HepG2 (cell line): ENCODE results near the gene DCAF7. TPM values are rescaled to one million over a fixed set of nuclear protein-coding genes. Genes with fewer than 3 reads are reported as not detected.

Experiments
- CREM ChIP-seq, 2 experiments: sonication (generic) in 1 of 2; formaldehyde crosslinking in 1 of 2; IDR thresholded peaks; 2 replicates each; pipeline versions ENCODE4 v1.4.0 to v1.6.1; 2016 to 2020; ENCODE audit warnings: antibody characterized with exemption in 1 of 2, mild to moderate bottlenecking in 1 of 2, missing genetic modification reagents in 1 of 2
- ELF4 ChIP-seq: sonication (generic); formaldehyde crosslinking; IDR thresholded peaks from 2 replicates; pipeline ENCODE4 v1.5.0; 2020; ENCODE audit warnings: missing genetic modification reagents, mild to moderate bottlenecking, moderate library complexity, borderline replicate concordance
- JUN ChIP-seq: sonication (generic); formaldehyde crosslinking; IDR thresholded peaks from 2 replicates; pipeline ENCODE4 v1.4.0; 2020; ENCODE audit warnings: mild to moderate bottlenecking, missing genetic modification reagents
- KAT7 ChIP-seq: IDR thresholded peaks from 2 replicates; pipeline ENCODE4 v1.6.1; 2018; ENCODE audit warnings: borderline replicate concordance, missing compliant biosample characterization
- MIER3 ChIP-seq: IDR thresholded peaks from 2 replicates; pipeline ENCODE4 v1.6.1; 2016; ENCODE audit warnings: missing compliant biosample characterization, borderline replicate concordance
- PHF21A ChIP-seq: sonication (generic); formaldehyde crosslinking; IDR thresholded peaks from 2 replicates; pipeline ENCODE4 v1.5.0; 2020; ENCODE audit warnings: mild to moderate bottlenecking, missing genetic modification reagents
- RFX1 ChIP-seq: fragments of 450-650 bp; IDR thresholded peaks from 2 replicates; pipeline ENCODE4 v1.6.1; 2017
- SAP130 ChIP-seq: IDR thresholded peaks from 2 replicates; pipeline ENCODE4 v1.6.1; 2016; ENCODE audit warnings: low read depth
- SIN3A ChIP-seq: IDR thresholded peaks from 2 replicates; pipeline ENCODE4 v1.6.1; 2011; ENCODE audit warnings: low read depth, mild to moderate bottlenecking, control low read depth, low read length, borderline replicate concordance
- SNRNP70 ChIP-seq: fragments of 200-400 bp; formaldehyde crosslinking; IDR thresholded peaks from 2 replicates; pipeline ENCODE4 v1.6.1; 2017; ENCODE audit warnings: mild to moderate bottlenecking, low read depth, low read length, moderate library complexity
- ZIK1 ChIP-seq: sonication (generic); formaldehyde crosslinking; IDR thresholded peaks from 2 replicates; pipeline ENCODE4 v1.5.0; 2020; ENCODE audit warnings: mild to moderate bottlenecking, low read depth, missing genetic modification reagents, borderline replicate concordance
- polyA plus RNA-seq, 8 experiments: library from polyadenylated mRNA; depleted of rRNA in 3 of 8; stranded (reverse) in 7 of 8; unstranded in 1 of 8; fragments of >200 nt; fragmentation: Illumina TruSeq in 4 of 8; extraction: Trizol in 4 of 8; gene quantifications; 2 replicates each; pipeline versions ENCODE4 v1.2.1 to v1.2.3, GENCODE V29; 2011 to 2016; ENCODE audit warnings: low read depth in 4 of 8, missing spikeins in 1 of 8, mixed read lengths in 1 of 8; ENCODE audit not compliant: insufficient read depth in 1 of 8
- total RNA-seq, 5 experiments: library from RNA; depleted of rRNA; stranded (reverse); fragments of >200 nt; fragmentation: Illumina TruSeq; extraction: Trizol; gene quantifications; 2 replicates each; pipeline ENCODE4 v1.2.3, GENCODE V29; 2016; ENCODE audit warnings: low read depth in 1 of 5
- TF ChIP-seq, protein P1 (sequence below): sonication (generic); formaldehyde crosslinking; IDR thresholded peaks from 2 replicates; pipeline ENCODE4 v1.4.0; 2020; ENCODE audit warnings: mild to moderate bottlenecking, missing genetic modification reagents
- TF ChIP-seq, protein P2 (sequence below): sonication (generic); formaldehyde crosslinking; IDR thresholded peaks from 2 replicates; pipeline ENCODE4 v1.5.0; 2020; ENCODE audit warnings: missing genetic modification reagents
- TF ChIP-seq, protein P3 (sequence below): sonication (generic); formaldehyde crosslinking; conservative IDR thresholded peaks from 2 replicates; pipeline ENCODE4 v1.8.0; 2022; ENCODE audit warnings: low read depth, missing genetic modification reagents
- TF ChIP-seq, protein P4 (sequence below): sonication (generic); formaldehyde crosslinking; IDR thresholded peaks from 2 replicates; pipeline ENCODE4 v1.4.0; 2020; ENCODE audit warnings: missing genetic modification reagents, borderline replicate concordance

The DCAF7 gene
- total and polyA plus RNA-seq, 2 of the 13 experiments (the other 11 are each of a cell fraction or from before 2014, with no cell fraction given) = 55.2 to 73.4 TPM

DNA sequence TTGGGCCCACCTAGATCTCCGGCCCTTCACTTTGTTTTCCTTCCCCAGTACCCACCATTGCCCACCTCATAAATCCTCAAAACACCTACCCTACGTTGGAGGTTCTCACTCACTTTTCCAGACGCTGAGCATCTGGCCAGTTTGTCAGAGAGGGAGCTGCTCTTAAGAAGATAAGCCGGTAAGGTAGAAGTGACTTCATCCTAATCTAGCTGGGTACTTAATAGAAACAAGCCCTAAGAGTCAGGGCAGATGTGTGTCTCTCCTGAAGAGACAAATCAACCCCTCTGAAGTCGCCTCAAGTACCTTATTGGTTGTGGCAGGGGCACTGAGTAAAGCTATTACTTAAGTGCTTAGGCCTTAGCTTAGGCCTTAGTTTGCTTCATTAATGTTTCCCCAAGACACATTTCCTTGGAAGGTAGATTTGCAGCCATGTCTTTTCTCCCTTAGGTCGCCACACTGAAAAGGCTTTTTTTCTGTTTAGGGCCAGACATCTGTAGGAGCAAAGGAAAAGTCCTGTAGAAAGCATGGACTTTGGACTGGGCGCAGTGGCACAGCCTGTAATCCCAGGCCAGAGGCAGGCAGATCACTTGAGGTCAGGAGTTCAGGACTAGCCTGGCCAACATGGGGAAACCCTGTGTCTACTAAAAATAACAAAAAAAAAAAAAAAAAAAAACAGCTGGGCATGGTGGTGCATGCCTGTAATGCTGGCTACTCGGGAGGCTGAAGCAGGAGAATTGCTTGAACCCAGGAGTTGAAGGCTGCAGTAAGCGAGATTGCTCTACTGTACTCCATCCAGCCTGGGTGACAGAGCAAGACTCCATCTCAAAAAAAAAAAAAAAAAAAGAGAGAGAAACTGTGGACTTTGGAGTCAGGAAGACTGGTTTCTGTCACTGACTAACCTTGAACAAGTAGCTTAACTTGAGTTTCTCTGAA is 51.4 kb downstream of the DCAF7 start (continued):
- TF ChIP-seq, protein P1, sequence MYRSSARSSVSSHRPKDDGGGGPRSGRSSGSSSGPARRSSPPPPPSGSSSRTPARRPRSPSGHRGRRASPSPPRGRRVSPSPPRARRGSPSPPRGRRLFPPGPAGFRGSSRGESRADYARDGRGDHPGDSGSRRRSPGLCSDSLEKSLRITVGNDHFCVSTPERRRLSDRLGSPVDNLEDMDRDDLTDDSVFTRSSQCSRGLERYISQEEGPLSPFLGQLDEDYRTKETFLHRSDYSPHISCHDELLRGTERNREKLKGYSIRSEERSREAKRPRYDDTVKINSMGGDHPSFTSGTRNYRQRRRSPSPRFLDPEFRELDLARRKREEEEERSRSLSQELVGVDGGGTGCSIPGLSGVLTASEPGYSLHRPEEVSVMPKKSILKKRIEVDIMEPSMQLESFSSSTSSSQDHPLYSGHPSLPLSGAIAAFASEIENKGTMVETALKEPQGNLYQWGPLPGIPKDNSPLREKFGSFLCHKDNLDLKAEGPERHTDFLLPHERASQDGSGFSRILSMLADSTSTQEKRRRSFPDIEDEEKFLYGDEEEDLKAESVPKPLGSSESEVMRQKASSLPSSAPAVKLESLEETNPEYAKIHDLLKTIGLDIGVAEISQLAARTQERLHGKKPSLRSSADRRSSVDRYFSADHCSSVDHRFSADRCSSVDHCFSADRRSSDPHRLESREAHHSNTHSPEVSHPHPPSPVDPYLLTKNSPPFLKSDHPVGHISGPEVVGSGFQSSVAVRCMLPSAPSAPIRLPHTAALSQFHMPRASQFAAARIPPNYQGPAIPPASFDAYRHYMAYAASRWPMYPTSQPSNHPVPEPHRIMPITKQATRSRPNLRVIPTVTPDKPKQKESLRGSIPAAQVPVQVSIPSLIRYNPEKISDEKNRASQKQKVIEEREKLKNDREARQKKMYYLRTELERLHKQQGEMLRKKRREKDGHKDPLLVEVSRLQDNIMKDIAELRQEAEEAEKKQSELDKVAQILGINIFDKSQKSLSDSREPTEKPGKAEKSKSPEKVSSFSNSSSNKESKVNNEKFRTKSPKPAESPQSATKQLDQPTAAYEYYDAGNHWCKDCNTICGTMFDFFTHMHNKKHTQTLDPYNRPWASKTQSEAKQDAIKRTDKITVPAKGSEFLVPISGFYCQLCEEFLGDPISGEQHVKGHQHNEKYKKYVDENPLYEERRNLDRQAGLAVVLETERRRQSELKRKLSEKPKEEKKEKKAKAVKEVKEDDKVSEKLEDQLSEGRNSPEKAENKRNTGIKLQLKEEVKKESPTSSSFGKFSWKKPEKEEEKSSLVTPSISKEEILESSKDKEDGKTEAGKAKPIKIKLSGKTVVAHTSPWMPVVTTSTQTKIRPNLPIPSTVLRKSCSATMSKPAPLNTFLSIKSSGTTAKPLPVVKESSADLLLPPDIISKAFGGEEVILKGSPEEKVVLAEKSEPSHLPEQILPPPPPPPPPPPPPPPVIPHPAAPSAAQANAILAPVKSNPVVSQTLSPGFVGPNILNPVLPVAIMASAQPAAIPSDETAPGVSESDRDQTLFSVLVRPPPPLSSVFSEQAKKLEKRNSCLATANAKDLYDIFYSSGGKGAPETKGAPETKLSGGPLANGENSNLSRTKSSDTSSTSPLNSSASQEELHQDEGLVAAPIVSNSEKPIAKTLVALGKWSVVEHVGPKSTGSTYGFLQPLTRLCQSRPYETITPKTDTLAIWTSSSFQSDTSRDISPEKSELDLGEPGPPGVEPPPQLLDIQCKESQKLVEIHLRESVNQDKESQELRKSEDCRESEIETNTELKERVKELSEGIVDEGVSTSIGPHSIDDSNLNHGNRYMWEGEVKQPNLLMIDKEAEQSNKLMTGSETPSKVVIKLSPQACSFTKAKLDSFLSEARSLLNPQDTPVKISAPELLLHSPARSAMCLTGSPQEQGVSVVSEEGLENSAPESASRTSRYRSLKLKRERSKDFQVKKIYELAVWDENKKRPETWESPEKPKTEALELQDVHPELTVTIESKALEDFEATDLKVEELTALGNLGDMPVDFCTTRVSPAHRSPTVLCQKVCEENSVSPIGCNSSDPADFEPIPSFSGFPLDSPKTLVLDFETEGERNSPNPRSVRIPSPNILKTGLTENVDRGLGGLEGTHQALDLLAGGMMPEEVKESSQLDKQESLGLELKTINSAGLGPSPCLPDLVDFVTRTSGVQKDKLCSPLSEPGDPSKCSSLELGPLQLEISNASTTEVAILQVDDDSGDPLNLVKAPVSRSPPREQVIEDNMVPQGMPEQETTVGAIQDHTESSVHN = no peak
- TF ChIP-seq CREM (IDR thresholded peaks at IDR 0.05) = peak; percentile 26; the same call in 1 of the 2 replicates
- no peak for TF ChIP-seq CREM (CRISPR knock-in tag; IDR thresholded peaks at IDR 0.05)
- TF ChIP-seq, protein P2, sequence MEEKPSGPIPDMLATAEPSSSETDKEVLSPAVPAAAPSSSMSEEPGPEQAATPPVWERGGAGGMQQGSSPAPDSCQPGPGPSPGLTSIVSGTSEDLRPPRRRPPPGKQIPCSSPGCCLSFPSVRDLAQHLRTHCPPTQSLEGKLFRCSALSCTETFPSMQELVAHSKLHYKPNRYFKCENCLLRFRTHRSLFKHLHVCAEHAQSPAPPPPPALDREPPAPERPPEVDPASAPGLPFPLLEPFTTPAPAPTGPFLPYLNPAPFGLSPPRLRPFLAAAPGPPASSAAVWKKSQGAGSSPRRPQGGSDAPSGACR (CRISPR knock-in tag) = no peak
- TF ChIP-seq, protein P3, sequence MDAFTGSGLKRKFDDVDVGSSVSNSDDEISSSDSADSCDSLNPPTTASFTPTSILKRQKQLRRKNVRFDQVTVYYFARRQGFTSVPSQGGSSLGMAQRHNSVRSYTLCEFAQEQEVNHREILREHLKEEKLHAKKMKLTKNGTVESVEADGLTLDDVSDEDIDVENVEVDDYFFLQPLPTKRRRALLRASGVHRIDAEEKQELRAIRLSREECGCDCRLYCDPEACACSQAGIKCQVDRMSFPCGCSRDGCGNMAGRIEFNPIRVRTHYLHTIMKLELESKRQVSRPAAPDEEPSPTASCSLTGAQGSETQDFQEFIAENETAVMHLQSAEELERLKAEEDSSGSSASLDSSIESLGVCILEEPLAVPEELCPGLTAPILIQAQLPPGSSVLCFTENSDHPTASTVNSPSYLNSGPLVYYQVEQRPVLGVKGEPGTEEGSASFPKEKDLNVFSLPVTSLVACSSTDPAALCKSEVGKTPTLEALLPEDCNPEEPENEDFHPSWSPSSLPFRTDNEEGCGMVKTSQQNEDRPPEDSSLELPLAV (CRISPR knock-in tag) = no peak
- TF ChIP-seq ZIK1 (CRISPR knock-in tag) = no peak
- no peak for TF ChIP-seq MIER3 (CRISPR knock-in tag)
- TF ChIP-seq ELF4 = no peak
- TF ChIP-seq, protein P4, sequence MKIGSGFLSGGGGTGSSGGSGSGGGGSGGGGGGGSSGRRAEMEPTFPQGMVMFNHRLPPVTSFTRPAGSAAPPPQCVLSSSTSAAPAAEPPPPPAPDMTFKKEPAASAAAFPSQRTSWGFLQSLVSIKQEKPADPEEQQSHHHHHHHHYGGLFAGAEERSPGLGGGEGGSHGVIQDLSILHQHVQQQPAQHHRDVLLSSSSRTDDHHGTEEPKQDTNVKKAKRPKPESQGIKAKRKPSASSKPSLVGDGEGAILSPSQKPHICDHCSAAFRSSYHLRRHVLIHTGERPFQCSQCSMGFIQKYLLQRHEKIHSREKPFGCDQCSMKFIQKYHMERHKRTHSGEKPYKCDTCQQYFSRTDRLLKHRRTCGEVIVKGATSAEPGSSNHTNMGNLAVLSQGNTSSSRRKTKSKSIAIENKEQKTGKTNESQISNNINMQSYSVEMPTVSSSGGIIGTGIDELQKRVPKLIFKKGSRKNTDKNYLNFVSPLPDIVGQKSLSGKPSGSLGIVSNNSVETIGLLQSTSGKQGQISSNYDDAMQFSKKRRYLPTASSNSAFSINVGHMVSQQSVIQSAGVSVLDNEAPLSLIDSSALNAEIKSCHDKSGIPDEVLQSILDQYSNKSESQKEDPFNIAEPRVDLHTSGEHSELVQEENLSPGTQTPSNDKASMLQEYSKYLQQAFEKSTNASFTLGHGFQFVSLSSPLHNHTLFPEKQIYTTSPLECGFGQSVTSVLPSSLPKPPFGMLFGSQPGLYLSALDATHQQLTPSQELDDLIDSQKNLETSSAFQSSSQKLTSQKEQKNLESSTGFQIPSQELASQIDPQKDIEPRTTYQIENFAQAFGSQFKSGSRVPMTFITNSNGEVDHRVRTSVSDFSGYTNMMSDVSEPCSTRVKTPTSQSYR (CRISPR knock-in tag) = no peak
- TF ChIP-seq KAT7 (CRISPR knock-in tag) = no peak
- TF ChIP-seq RFX1 = no peak
- TF ChIP-seq SIN3A = no peak
- TF ChIP-seq JUN (CRISPR knock-in tag) = no peak
- TF ChIP-seq SAP130 = peak; percentile 58
- no peak for TF ChIP-seq SNRNP70
- peak; percentile 41; the same call in 1 of the 2 replicates for TF ChIP-seq PHF21A (CRISPR knock-in tag)
